ENCODE measurements around the gene ULK4. TPM values are rescaled to one million over a fixed set of nuclear protein-coding genes. Genes with fewer than 3 reads are reported as not detected.

Gene ULK4
- total and polyA plus RNA-seq, 2 experiments from 2014 or later, result 1.8 to 3.7 TPM

GRCh38 chr3:41525303-41526064 lies 436.4 kb downstream of the ULK4 start:
- DNase-seq (ENCODE audit: low read depth in 1 of 2, low spot score in 1 of 2), result no peak
- no peaks in the 10 kb centered on the region for H3K9me3 ChIP-seq (ENCODE audit: low read depth)
- no peaks in the 10 kb centered on the region for H3K27me3 ChIP-seq
- no peaks in the 10 kb centered on the region for H3K36me3 ChIP-seq
- TF ChIP-seq, protein P1, sequence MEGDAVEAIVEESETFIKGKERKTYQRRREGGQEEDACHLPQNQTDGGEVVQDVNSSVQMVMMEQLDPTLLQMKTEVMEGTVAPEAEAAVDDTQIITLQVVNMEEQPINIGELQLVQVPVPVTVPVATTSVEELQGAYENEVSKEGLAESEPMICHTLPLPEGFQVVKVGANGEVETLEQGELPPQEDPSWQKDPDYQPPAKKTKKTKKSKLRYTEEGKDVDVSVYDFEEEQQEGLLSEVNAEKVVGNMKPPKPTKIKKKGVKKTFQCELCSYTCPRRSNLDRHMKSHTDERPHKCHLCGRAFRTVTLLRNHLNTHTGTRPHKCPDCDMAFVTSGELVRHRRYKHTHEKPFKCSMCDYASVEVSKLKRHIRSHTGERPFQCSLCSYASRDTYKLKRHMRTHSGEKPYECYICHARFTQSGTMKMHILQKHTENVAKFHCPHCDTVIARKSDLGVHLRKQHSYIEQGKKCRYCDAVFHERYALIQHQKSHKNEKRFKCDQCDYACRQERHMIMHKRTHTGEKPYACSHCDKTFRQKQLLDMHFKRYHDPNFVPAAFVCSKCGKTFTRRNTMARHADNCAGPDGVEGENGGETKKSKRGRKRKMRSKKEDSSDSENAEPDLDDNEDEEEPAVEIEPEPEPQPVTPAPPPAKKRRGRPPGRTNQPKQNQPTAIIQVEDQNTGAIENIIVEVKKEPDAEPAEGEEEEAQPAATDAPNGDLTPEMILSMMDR (IDR thresholded peaks at IDR 0.05; ENCODE audit: low read depth, low read length), result no peak
- H3K4me1 ChIP-seq (ENCODE audit: low read depth), result peaks cover 13% of the 10 kb centered on the region
- no peak overlapping the region for H3K27ac ChIP-seq
- H3K4me3 ChIP-seq, result no peak overlapping the region

GRCh38 chr3:41523897-41524296 lies 438.0 kb downstream of the ULK4 start:
- TF ChIP-seq, protein P1 (IDR thresholded peaks at IDR 0.05; ENCODE audit: low read depth, low read length), result no peak
- peaks cover 13% of the 10 kb centered on the region for H3K4me1 ChIP-seq (ENCODE audit: low read depth)
- H3K36me3 ChIP-seq, result no peaks in the 10 kb centered on the region
- H3K27me3 ChIP-seq, result no peaks in the 10 kb centered on the region
- H3K9me3 ChIP-seq (ENCODE audit: low read depth), result no peaks in the 10 kb centered on the region
- DNase-seq (ENCODE audit: low read depth in 1 of 2, low spot score in 1 of 2), result no peak
- H3K27ac ChIP-seq, result no peak overlapping the region
- no peak overlapping the region for H3K4me3 ChIP-seq

DNA sequence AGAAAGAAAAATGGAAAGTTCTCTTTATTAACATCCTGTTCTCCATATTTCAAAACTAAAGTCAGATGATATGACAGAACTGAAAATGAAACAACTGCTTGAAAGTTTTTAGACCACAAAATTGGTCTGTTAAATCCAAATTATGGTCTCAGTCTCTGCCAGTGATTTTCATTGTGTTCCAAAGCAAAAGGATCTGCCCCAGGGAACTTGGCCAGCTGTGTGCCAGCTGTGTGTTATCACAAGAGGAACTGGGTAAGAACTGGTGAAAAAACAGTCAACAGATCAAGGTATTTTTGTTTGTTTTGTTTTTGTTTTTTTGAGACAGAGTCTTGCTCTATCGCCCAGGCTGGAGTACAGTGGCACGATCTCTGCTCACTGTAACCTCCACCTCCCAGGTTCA lies 439.3 kb downstream of the ULK4 start:
- DNase-seq (ENCODE audit: low read depth in 1 of 2, low spot score in 1 of 2), result no peak
- no peaks in the 10 kb centered on the region for H3K27me3 ChIP-seq
- H3K27ac ChIP-seq, result no peak overlapping the region
- TF ChIP-seq, protein P1 (IDR thresholded peaks at IDR 0.05; ENCODE audit: low read depth, low read length), result no peak
- no peaks in the 10 kb centered on the region for H3K36me3 ChIP-seq
- no peak overlapping the region for H3K4me3 ChIP-seq
- H3K9me3 ChIP-seq (ENCODE audit: low read depth), result no peaks in the 10 kb centered on the region
- H3K4me1 ChIP-seq (ENCODE audit: low read depth), result peaks cover 13% of the 10 kb centered on the region

- no peak for DNase-seq (ENCODE audit: low read depth in 1 of 2, low spot score in 1 of 2)
- no peaks in the 10 kb centered on the region for H3K27me3 ChIP-seq
- peaks cover 8% of the 10 kb centered on the region for H3K4me1 ChIP-seq (ENCODE audit: low read depth)
- no peak overlapping the region for H3K27ac ChIP-seq
- H3K4me3 ChIP-seq, result no peak overlapping the region
- H3K9me3 ChIP-seq (ENCODE audit: low read depth), result no peaks in the 10 kb centered on the region
- H3K36me3 ChIP-seq, result no peaks in the 10 kb centered on the region
- TF ChIP-seq, protein P1 (IDR thresholded peaks at IDR 0.05; ENCODE audit: low read depth, low read length), result no peak
These were observed 440.8 kb downstream of the ULK4 start for GRCh38 chr3:41521010-41521655.

GRCh38 chr3:41519746-41520145 lies 442.2 kb downstream of the ULK4 start:
- TF ChIP-seq, protein P1 (IDR thresholded peaks at IDR 0.05; ENCODE audit: low read depth, low read length), result no peak
- Histone ChIP-seq H3K27ac (no peak overlapping the region), H3K9me3 (ENCODE audit: low read depth) (no peaks in the 10 kb centered on the region), H3K27me3 (no peaks in the 10 kb centered on the region), H3K36me3 (no peaks in the 10 kb centered on the region), H3K4me1 (ENCODE audit: low read depth) (no peaks in the 10 kb centered on the region), H3K4me3 (no peak overlapping the region)
- DNase-seq (ENCODE audit: low read depth in 1 of 2, low spot score in 1 of 2), result peak in 1 of 2 donors; percentile 23

Data from cardiac muscle cell (in vitro differentiated cells and primary cell).